Progenitor cell of endocrine pancreas (in vitro differentiated cells): ENCODE data around the gene HDLBP. TPM values are rescaled to one million over a fixed set of nuclear protein-coding genes. Genes with fewer than 3 reads are reported as not detected.

ENCODE experiments used
- DNase-seq: peaks from one replicate; pipeline ENCODE4 v3.0.0; 2021; ENCODE audit warnings: low spot score; ENCODE audit not compliant: unreplicated experiment
- H3K27ac Mint-ChIP-seq: 2 replicates; pipeline ENCODE4 v1.8.0; 2021; ENCODE audit warnings: mild to moderate bottlenecking, moderate library complexity, mixed read lengths
- H3K27me3 Mint-ChIP-seq: 2 replicates; pipeline ENCODE4 v1.8.0; 2021; ENCODE audit warnings: mixed read lengths
- H3K36me3 Mint-ChIP-seq: 2 replicates; pipeline ENCODE4 v1.8.0; 2022; ENCODE audit warnings: mixed read lengths; ENCODE audit not compliant: insufficient read depth
- H3K4me1 Mint-ChIP-seq: 2 replicates; pipeline ENCODE4 v1.8.0; 2021; ENCODE audit warnings: low read depth, mixed read lengths
- H3K4me3 Mint-ChIP-seq: 2 replicates; pipeline ENCODE4 v1.8.0; 2021; ENCODE audit warnings: low read depth, mild to moderate bottlenecking, moderate library complexity, mixed read lengths
- H3K9me3 Mint-ChIP-seq: 2 replicates; pipeline ENCODE4 v1.8.0; 2021; ENCODE audit warnings: low read depth, mixed read lengths
- CTCF ChIP-seq: fragments of 200-600 bp; sonication (generic); IDR thresholded peaks from one replicate; pipeline ENCODE4 v1.5.0; 2021; ENCODE audit warnings: antibody characterized with exemption, mild to moderate bottlenecking; ENCODE audit not compliant: unreplicated experiment
- total RNA-seq: library from RNA; stranded (reverse); gene quantifications from 2 replicates; pipeline ENCODE4 v1.2.1, GENCODE V29; 2021

HDLBP gene
- total RNA-seq, 1 donor from 2014 or later: 388 TPM

DNA sequence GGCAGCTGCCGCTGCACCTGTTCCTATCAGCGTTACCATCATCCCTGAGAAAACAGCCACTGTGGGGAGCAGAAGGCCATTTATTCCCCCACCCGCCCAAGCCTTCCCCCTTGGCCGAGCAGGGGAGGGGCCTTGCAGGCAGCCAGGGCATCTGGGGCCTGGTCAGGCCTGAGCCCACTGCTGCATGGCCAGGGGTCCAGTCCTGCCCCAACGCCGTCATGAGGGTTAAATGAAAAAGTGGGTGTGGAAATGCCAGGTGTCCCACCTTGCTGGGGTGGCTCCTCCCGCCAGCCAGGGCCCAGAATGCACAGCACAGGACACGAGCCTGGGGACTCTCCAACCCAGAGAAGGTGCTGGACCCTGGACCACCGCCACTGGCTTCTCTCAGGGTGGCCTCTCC is 112.8 kb downstream of the HDLBP start:
- Mint-ChIP-seq H3K4me3 (no peak overlapping the region), H3K36me3 (no peaks in the 10 kb centered on the region), H3K9me3 (no peaks in the 10 kb centered on the region), H3K27ac (no peak overlapping the region), H3K4me1 (no peaks in the 10 kb centered on the region), H3K27me3 (no peaks in the 10 kb centered on the region)
- no peak for DNase-seq
- no peak for TF ChIP-seq CTCF

DNA sequence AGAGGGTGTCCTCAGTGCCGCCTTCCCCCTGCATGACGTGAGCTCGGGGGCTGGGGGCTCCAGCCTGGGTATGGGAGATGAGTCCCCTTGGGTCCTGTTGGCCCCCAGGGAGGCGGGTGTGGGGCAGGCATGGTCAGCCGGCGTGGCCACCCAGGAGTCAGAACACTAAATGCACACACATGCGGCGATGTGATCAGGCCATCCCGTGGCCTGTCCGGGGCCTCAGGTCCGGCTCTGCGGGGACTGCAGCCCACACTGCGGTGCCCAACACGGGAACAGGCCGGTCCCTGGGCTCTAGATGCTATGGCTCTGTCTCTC is 113.2 kb downstream of the HDLBP start:
- H3K27me3 Mint-ChIP-seq: no peaks in the 10 kb centered on the region

DNA sequence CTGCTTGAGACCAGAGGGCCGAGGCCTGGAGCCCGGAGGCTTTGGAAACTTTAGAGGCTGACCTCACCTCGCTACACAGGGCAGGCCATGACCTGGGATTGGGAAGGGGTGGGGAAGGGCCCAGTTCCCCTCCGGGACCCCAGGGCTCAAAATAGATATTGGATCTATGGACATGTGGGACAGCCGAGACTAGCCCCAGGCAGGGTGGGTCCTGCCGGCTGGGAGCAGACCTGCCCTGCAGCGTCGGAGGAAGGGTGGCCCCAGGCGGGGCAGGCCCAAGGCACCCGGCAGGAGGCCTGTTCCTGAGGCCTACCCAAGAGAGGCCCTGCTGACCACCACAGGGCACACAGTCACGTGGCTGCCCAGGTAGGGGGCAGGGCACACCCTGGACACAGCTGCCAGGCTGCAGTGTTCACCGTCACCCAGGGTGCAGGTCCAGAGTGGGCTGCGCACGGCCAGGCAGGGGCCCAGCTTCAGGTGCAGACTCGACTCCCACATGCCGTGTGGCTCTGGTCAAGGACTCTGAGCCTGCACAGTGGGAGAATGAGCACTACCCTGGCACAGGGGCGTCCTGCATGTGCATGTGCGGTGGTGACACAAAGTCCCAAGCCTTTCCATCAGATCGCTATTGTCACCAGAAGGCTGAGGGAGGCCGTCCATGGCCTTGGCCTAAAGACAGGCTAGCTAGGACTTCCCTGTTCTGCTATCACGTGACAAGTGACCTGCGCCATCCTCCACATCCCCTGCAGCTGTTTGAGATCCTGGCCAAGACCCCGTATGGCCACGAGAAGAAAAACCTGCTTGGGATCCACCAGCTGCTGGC is 113.8 kb downstream of the HDLBP start:
- H3K27ac Mint-ChIP-seq: no peak overlapping the region
- no peaks in the 10 kb centered on the region for H3K36me3 Mint-ChIP-seq
- H3K4me3 Mint-ChIP-seq: no peak overlapping the region
- no peaks in the 10 kb centered on the region for H3K9me3 Mint-ChIP-seq
- TF ChIP-seq CTCF: no peak
- no peaks in the 10 kb centered on the region for H3K27me3 Mint-ChIP-seq
- DNase-seq: no peak
- H3K4me1 Mint-ChIP-seq: no peaks in the 10 kb centered on the region

More for the DNA sequence above, 113.2 kb downstream of the HDLBP start:
- Mint-ChIP-seq H3K36me3 (no peaks in the 10 kb centered on the region), H3K9me3 (no peaks in the 10 kb centered on the region), H3K4me3 (no peak overlapping the region), H3K27ac (no peak overlapping the region), H3K4me1 (no peaks in the 10 kb centered on the region)
- DNase-seq: no peak
- TF ChIP-seq CTCF: no peak

DNA sequence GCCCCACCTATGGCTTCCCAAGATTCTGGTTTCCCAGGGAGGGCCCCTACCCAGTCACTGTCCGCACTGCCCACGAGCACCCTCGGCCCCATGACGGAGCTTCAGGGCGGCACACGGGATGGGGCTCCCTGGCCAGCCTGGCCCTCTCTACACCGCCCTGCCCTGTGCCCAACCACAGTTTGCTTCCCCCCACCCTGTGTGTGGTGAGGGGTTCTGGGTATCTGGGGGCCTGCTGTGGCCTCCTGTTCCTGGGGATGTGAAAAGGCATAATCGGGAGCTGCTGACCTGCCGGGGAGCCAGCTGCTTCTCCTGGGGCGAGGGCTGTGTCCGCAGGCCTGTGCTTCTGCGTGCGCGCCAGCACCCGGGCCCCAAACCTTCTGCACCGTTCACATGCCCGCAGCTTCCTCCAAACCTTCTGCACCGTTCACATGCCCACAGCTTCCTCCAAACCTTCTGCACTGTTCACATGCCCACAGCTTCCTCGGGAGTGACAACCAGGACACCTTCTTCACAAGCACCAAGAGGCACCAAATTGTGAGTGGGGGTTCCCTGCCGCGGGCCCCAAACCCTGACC is 114.6 kb downstream of the HDLBP start:
- no peaks in the 10 kb centered on the region for H3K36me3 Mint-ChIP-seq
- TF ChIP-seq CTCF: no peak
- H3K27ac Mint-ChIP-seq: no peak overlapping the region
- no peak overlapping the region for H3K4me3 Mint-ChIP-seq
- no peaks in the 10 kb centered on the region for H3K27me3 Mint-ChIP-seq
- H3K9me3 Mint-ChIP-seq: no peaks in the 10 kb centered on the region
- H3K4me1 Mint-ChIP-seq: no peaks in the 10 kb centered on the region
- no peak for DNase-seq

DNA sequence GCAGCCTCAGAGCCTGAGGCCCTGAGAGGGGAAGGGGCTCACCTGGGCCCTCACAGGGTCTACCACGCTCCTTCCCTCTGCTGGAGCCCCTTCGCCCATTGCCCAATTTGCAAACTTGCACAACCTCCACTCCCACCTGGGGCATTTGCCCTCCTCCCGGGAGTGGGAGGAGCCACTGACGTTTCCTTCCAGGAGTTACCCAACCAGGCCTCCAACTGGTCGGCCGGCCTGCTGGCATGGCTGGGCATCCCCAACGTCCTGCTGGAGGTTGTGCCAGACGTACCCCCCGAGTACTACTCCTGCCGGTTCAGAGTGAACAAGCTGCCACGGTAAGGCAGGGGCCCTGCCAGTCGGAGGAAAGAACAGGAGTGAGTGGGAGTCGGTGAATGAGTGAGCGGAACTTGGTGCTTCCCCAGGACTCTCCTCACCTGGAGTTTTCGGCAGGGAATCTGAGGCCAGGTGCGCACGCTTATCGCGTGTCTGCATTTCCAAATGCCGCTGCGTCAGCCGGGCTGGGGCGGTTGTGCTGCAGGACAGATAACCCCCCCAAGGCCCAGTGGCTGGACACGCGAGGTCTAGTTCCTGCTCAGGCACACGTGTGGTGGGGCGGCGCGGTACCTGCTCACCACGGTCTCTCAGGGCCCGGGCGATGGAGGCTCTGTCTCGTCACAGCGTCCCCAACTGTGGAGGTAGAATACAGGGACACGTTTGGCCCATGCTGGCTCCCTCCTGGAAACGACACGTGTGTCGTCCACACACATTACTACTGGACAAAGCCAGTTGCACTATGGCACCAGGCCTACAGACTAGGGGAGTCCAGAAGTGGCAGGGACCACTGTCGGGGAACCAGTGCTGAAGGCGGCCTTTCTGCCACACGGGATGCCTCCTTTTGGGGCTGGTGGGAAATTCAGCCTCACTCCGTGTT is 115.3 kb downstream of the HDLBP start:
- Mint-ChIP-seq H3K9me3 (no peaks in the 10 kb centered on the region), H3K36me3 (no peaks in the 10 kb centered on the region), H3K27me3 (no peaks in the 10 kb centered on the region), H3K4me3 (no peak overlapping the region), H3K27ac (no peak overlapping the region), H3K4me1 (no peaks in the 10 kb centered on the region)
- DNase-seq: no peak
- TF ChIP-seq CTCF: no peak
